Measurements from ENCODE around the gene VWA8.

DNA sequence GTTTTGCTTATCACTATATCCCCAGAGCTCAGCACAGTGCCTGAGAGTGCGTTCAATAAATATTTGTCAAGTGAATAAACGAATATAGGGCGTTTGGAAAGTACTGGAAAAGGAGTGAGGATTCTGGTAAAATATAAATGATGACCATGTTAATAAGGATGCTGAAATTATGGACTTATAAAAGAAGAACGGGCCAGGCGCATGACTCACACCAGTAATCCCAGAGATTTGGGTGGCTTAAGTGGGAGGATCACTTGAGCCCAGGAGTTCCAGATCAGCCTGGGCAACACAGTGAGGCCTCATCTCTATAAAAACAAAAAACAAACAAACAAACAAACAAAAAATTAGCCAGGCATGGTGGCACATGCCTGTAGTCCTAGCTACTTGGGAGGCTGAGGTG is 198.1 kb downstream of the VWA8 start:
- TF ChIP-seq ZNF843 (tag by site-specific recombination; IDR thresholded peaks at IDR 0.05), result no peak
- TF ChIP-seq, protein P1, sequence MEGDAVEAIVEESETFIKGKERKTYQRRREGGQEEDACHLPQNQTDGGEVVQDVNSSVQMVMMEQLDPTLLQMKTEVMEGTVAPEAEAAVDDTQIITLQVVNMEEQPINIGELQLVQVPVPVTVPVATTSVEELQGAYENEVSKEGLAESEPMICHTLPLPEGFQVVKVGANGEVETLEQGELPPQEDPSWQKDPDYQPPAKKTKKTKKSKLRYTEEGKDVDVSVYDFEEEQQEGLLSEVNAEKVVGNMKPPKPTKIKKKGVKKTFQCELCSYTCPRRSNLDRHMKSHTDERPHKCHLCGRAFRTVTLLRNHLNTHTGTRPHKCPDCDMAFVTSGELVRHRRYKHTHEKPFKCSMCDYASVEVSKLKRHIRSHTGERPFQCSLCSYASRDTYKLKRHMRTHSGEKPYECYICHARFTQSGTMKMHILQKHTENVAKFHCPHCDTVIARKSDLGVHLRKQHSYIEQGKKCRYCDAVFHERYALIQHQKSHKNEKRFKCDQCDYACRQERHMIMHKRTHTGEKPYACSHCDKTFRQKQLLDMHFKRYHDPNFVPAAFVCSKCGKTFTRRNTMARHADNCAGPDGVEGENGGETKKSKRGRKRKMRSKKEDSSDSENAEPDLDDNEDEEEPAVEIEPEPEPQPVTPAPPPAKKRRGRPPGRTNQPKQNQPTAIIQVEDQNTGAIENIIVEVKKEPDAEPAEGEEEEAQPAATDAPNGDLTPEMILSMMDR (tag by site-specific recombination; IDR thresholded peaks at IDR 0.05), result no peak
- no peak for TF ChIP-seq GLIS2 (tag by site-specific recombination; IDR thresholded peaks at IDR 0.05)
